ENCODE data around the gene UBA5. TPM values are rescaled to one million over a fixed set of nuclear protein-coding genes. Genes with fewer than 3 reads are reported as not detected.
A peak's percentile ranks its signal among the peaks of the same experiment; 100 is the strongest.

Gene UBA5
- total RNA-seq, 1 donor from 2014 or later, result 74.3 TPM

DNA sequence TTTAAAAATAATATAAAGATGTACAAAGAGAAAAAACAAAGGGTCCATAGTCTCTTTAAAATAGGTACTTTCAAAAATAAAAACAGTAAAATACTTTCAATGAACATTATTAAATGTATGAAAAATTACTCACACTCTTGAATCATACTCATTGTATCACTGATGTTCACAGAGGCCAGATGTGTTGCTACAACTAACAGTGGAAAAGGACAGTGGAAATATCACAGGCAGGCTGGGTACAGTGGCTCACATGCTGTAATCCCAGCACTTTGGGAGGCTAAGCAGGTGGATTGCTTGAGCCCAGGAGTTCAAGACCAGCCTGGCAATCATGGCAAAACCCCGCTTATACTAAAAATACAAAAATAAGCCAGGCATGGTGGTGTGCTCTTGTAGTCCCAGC, 35.3 kb downstream of the UBA5 start:
- no peaks in the 10 kb centered on the region for H3K4me1 Mint-ChIP-seq (ENCODE audit: low read depth)
- DNase-seq (ENCODE audit: low spot score), result no peak

DNA sequence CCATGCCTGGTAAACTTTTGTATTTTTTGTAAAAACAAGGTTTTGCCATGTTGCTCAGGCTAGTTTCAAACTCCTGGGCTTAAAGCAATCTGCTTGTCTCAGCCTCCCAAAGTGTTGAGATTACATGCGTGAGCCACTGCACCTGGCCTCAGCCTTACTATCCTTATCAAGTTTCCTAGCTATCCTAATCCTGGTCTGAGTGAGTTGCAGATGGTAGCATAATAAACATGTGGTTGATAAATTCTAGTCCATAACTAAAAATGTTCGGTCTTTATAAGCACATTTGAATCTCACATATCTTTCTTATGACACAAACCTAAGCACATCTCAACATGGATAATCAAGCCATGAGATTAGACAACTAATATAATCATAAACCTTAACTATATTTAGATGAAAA, 43.6 kb downstream of the UBA5 start:
- Mint-ChIP-seq H3K4me3 (no peak overlapping the region), H3K27me3 (ENCODE audit: insufficient read depth) (no peaks in the 10 kb centered on the region), H3K4me1 (ENCODE audit: low read depth) (no peaks in the 10 kb centered on the region), H3K36me3 (ENCODE audit: low read depth) (peaks cover 40% of the 10 kb centered on the region), H3K27ac (no peak overlapping the region), H3K9me3 (no peaks in the 10 kb centered on the region)
- DNase-seq (ENCODE audit: low spot score), result no peak
- intact Hi-C loops (cut with micrococcal nuclease), result no loop called here

More for the DNA sequence above, 35.3 kb downstream of the UBA5 start:
- H3K4me3 Mint-ChIP-seq, result no peak overlapping the region
- H3K27ac Mint-ChIP-seq, result no peak overlapping the region
- H3K27me3 Mint-ChIP-seq (ENCODE audit: insufficient read depth), result no peaks in the 10 kb centered on the region
- H3K9me3 Mint-ChIP-seq, result no peaks in the 10 kb centered on the region
- intact Hi-C loops (cut with micrococcal nuclease), result no loop called here
- H3K36me3 Mint-ChIP-seq (ENCODE audit: low read depth), result peaks cover 22% of the 10 kb centered on the region

- H3K27ac Mint-ChIP-seq, result no peak overlapping the region
- peaks cover 28% of the 10 kb centered on the region for H3K36me3 Mint-ChIP-seq (ENCODE audit: low read depth)
- H3K4me3 Mint-ChIP-seq, result no peak overlapping the region
- no peaks in the 10 kb centered on the region for H3K9me3 Mint-ChIP-seq
- H3K4me1 Mint-ChIP-seq (ENCODE audit: low read depth), result no peaks in the 10 kb centered on the region
- intact Hi-C loops (cut with micrococcal nuclease), result no loop called here
- no peak for DNase-seq (ENCODE audit: low spot score)
- no peaks in the 10 kb centered on the region for H3K27me3 Mint-ChIP-seq (ENCODE audit: insufficient read depth)
These were observed 49.6 kb downstream of the UBA5 start for GRCh38 chr3:132709761-132710160.

- no peaks in the 10 kb centered on the region for H3K9me3 Mint-ChIP-seq
- no peaks in the 10 kb centered on the region for H3K4me1 Mint-ChIP-seq (ENCODE audit: low read depth)
- no peak for DNase-seq (ENCODE audit: low spot score)
- H3K27me3 Mint-ChIP-seq (ENCODE audit: insufficient read depth), result no peaks in the 10 kb centered on the region
- H3K27ac Mint-ChIP-seq, result no peak overlapping the region
- H3K4me3 Mint-ChIP-seq, result no peak overlapping the region
- intact Hi-C loops (cut with micrococcal nuclease), result no loop called here
- H3K36me3 Mint-ChIP-seq (ENCODE audit: low read depth), result peaks cover 26% of the 10 kb centered on the region
These were observed 50.2 kb downstream of the UBA5 start for GRCh38 chr3:132710311-132710710.

DNA sequence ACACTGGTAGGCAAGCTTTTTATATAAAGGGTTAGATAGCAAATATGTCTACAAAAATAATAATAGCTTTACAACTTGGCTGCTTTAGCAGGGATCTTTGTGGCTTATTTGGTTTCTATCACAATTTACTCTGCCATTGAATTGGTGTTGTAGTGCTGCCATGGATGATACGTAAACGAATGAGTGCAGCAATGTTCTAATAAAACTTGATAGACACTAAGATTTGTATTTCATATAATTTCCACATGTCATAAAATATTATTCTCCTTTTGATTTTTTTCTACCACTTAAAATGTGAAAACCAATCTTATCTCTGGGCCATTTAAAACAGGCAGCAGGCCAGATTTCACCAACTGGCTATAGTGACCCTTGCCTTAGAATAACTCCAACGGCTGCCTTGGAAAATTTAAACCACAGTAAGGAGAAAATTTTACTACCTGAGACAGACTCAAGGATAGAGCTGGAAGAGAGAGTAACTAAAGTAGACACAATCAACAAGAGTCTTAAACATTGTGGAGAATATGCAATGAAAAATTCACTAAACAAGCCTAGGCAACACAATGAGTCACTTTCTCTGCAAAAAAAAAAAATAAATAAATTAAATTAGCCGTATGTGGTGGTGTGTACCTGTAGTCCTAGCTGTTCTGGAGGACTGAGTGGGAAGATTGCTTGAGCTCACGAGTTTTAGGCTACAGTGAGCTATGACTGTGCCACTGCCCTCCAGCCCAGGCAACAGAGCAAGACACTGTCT, 54.0 kb downstream of the UBA5 start:
- Mint-ChIP-seq H3K27ac (no peak overlapping the region), H3K36me3 (ENCODE audit: low read depth) (peaks cover 23% of the 10 kb centered on the region), H3K9me3 (no peaks in the 10 kb centered on the region), H3K27me3 (ENCODE audit: insufficient read depth) (no peaks in the 10 kb centered on the region), H3K4me1 (ENCODE audit: low read depth) (peaks cover 7% of the 10 kb centered on the region), H3K4me3 (no peak overlapping the region)
- DNase-seq (ENCODE audit: low spot score), result no peak
- intact Hi-C loops (cut with micrococcal nuclease), result no loop called here

DNA sequence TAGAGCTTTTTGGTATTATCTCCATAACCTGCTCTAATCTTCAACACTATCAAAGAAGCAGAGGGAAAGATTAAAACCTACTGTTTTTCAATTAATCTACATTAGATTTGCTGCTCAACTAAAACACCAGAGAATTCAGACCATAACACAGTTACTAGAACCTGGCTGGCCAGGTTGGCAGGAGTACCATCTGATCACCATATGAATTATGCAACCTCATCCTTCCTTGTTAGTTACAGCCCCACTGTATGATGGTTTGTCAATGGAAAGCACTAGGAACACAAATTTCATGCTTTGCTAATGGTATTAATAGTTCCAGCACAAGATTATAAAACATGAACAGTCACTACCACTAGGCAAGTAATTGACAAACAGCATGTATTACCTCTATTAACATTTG, 56.2 kb downstream of the UBA5 start:
- no peak overlapping the region for H3K27ac Mint-ChIP-seq
- H3K4me1 Mint-ChIP-seq (ENCODE audit: low read depth), result peaks cover 22% of the 10 kb centered on the region
- DNase-seq (ENCODE audit: low spot score), result no peak
- H3K36me3 Mint-ChIP-seq (ENCODE audit: low read depth), result peaks cover 25% of the 10 kb centered on the region
- no peak overlapping the region for H3K4me3 Mint-ChIP-seq
- no peaks in the 10 kb centered on the region for H3K27me3 Mint-ChIP-seq (ENCODE audit: insufficient read depth)
- intact Hi-C loops (cut with micrococcal nuclease), result no loop called here
- no peaks in the 10 kb centered on the region for H3K9me3 Mint-ChIP-seq

DNA sequence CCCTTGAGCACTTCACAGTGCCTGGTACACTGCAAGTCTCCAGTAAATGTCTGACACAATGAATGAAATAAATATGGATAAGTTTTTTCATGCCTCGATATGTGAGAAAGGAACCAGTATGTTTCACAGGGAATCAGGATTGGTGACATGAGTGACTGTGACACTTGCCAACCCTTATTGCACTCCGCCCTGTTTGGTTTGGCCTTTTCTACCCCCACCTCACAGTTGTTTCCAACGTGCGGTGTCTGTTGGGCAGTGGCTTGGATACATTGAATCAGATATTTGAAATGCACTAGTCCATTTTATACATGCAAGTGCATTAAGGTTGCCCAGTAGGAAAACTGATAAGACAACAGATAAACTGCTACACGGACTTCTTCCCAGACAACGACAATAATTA, 60.1 kb downstream of the UBA5 start:
- intact Hi-C loops (cut with micrococcal nuclease), result loop anchor here (5.0 to 10.0 kb wide), 3 partner anchors 368 to 1495 kb away; no protein-coding TSS in a partner anchor
- DNase-seq (ENCODE audit: low spot score), result no peak
- no peaks in the 10 kb centered on the region for H3K9me3 Mint-ChIP-seq
- H3K36me3 Mint-ChIP-seq (ENCODE audit: low read depth), result peaks cover 21% of the 10 kb centered on the region
- peak overlapping the region; percentile 95 for H3K4me3 Mint-ChIP-seq
- no peaks in the 10 kb centered on the region for H3K27me3 Mint-ChIP-seq (ENCODE audit: insufficient read depth)
- no peak overlapping the region for H3K27ac Mint-ChIP-seq
- peaks cover 36% of the 10 kb centered on the region for H3K4me1 Mint-ChIP-seq (ENCODE audit: low read depth)

DNA sequence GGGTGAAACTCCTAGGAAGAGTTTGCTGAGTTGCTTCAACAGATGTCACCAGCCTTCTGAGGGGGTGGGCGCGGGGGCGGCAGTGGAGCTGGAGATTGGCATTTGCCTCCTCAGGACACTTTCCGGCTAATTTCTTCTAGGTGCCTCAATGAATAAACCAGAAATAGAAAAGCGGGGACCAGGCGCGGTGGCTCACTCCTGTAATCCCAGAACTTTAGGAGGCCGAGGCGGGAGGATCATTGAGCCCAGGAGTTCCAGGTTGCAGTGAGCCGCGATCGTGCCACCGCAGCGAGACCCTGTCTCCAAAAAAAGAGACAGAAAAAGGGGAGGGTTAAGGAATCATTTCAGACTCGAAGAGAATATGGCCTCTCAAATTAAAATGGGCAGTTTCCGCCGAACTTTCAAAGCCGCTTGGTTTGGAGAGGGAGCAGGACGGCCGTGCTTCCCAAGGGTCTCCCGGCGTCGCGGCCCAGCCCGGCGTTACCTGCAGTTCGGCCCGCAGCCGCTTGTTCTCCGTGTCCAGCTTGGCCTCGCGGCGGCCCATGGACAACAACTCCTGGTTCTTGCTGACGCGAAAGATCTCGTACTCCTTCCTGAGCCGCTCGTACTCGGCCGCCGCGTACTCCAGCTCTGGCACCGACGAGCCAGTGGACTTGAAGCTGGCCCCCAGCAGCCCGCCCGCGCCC, 61.5 kb downstream of the UBA5 start:
- H3K27me3 Mint-ChIP-seq (ENCODE audit: insufficient read depth), result no peaks in the 10 kb centered on the region
- no peaks in the 10 kb centered on the region for H3K9me3 Mint-ChIP-seq
- H3K4me3 Mint-ChIP-seq, result peak overlapping the region; percentile 95
- H3K36me3 Mint-ChIP-seq (ENCODE audit: low read depth), result peaks cover 17% of the 10 kb centered on the region
- H3K4me1 Mint-ChIP-seq (ENCODE audit: low read depth), result peaks cover 36% of the 10 kb centered on the region
- DNase-seq (ENCODE audit: low spot score), result no peak
- peak overlapping the region; percentile 91 for H3K27ac Mint-ChIP-seq
- intact Hi-C loops (cut with micrococcal nuclease), result loop anchor here (1.0 to 10.0 kb wide), 12 partner anchors 61 to 1765 kb away; partner anchors contain the start of genes CDV3, CEP63, DNAJC13 and MRPL3

DNA sequence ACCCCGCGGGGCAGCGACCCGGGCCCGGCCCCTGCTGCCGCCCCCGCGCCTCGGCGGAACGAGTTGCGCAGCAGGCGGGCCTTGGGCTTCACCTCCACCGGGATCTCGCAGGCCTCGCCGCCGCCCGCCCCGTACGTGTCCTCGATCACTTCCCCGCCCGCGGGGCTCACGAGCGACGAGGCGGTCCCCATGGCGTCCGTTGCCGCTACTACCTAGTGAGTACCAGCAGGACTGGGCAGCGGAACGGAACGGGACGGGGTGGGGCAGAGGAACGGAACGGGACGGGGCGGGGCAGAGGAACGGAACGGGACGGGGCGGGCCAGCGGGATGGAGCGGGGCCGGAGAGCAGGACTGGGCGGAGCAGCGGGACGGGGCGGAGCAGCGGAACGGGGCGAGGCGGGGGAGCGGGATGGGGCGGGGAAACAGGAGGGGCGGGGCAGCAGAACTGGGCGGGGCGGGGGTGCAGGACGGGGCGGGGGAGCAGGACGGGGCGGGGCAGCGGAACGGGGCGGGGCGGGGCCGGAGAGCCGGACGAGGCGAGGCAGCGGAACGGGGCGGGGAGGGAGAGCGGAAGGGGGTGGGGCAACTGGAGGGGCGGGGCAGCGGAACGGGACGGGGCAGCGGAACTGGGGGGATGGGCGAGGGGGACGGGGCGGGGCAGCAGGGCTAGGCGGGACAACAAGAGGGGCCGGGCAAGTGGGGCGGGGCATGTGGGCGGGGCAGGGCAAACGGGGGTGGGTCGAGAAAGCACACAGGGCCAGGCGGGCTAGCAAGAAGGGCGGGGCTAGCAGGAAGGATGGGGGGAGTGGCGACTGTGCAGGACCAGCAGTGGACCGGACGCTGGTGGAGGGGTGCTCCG, 62.3 kb downstream of the UBA5 start, which contains the start of gene NPHP3:
Gene NPHP3 (minus strand): TSS at position 245 of the 859 bp plus-strand sequence. CDS start 54 bp downstream, at position 191.
- intact Hi-C loops (cut with micrococcal nuclease), result loop anchor here (1.0 to 10.0 kb wide), 12 partner anchors 62 to 1764 kb away; partner anchors contain the start of genes CDV3, CEP63, DNAJC13 and MRPL3
- peak; percentile 85 for DNase-seq (ENCODE audit: low spot score)
- Mint-ChIP-seq H3K27me3 (ENCODE audit: insufficient read depth) (peaks cover 4% of the 10 kb centered on the region), H3K9me3 (no peaks in the 10 kb centered on the region), H3K4me1 (ENCODE audit: low read depth) (peaks cover 36% of the 10 kb centered on the region), H3K4me3 (peak within 1 kb of the TSS; percentile 95), H3K36me3 (ENCODE audit: low read depth) (peaks cover 14% of the 10 kb centered on the region), H3K27ac (peak within 1 kb of the TSS; percentile 91)

GRCh38 chr3:132723024-132723950, 63.2 kb downstream of the UBA5 start:
- intact Hi-C loops (cut with micrococcal nuclease), result loop anchor here (2.0 to 10.0 kb wide), 6 partner anchors 371 to 1764 kb away; partner anchors contain the start of genes CEP63 and MRPL3
- Mint-ChIP-seq H3K36me3 (ENCODE audit: low read depth) (peaks cover 13% of the 10 kb centered on the region), H3K9me3 (no peaks in the 10 kb centered on the region), H3K27me3 (ENCODE audit: insufficient read depth) (peaks cover 10% of the 10 kb centered on the region), H3K27ac (peak overlapping the region; percentile 27), H3K4me1 (ENCODE audit: low read depth) (peaks cover 34% of the 10 kb centered on the region), H3K4me3 (peak overlapping the region; percentile 81)
- no peak for DNase-seq (ENCODE audit: low spot score)

DNA sequence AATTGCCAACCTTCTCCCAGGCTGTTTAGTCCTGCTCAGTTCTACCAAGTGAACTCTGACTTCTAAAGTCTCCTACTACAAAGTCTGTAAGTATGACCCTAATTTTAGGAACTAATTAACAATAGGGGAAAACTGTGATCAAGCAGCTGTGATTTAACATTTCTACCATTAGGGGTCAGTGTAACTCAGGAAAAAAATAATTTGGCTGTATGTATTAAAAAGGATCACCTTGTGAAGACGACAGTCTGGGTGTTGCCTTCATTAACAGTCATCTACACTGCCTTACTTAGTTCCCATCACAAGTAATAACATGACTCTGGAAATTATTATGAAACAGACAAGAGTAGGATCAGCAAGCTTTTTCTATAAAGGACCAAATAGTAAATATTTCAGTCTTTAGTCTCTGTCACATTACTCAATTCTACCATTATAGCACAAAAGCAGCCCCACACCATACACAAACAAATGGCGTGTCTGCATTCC, 66.3 kb downstream of the UBA5 start:
- no peak for DNase-seq (ENCODE audit: low spot score)
- H3K4me1 Mint-ChIP-seq (ENCODE audit: low read depth), result peaks cover 14% of the 10 kb centered on the region
- intact Hi-C loops (cut with micrococcal nuclease), result loop anchor here (1.0 to 10.0 kb wide), 8 partner anchors 321 to 1488 kb away; no protein-coding TSS in a partner anchor
- no peaks in the 10 kb centered on the region for H3K9me3 Mint-ChIP-seq
- peaks cover 1% of the 10 kb centered on the region for H3K36me3 Mint-ChIP-seq (ENCODE audit: low read depth)
- H3K4me3 Mint-ChIP-seq, result no peak overlapping the region
- H3K27ac Mint-ChIP-seq, result no peak overlapping the region
- peaks cover 29% of the 10 kb centered on the region for H3K27me3 Mint-ChIP-seq (ENCODE audit: insufficient read depth)

Data from activated T-helper 1 cell treated with anti-CD3 and anti-CD28 coated beads, Interleukin-12 subunit alpha, Interleukin-12 subunit beta, Interleukin-2, Interleukin-4 antibody, amounts not matched to agents 30 ng/mL and 10 ng/mL and 1 ng/mL, durations not matched to agents 14 hours and 24 hours and 36 hours (primary cell).